ENCODE data around the gene LRP11.

GRCh38 chr6:149845549-149845948 is 18.6 kb downstream of the LRP11 start:
- TF ChIP-seq, protein P1, sequence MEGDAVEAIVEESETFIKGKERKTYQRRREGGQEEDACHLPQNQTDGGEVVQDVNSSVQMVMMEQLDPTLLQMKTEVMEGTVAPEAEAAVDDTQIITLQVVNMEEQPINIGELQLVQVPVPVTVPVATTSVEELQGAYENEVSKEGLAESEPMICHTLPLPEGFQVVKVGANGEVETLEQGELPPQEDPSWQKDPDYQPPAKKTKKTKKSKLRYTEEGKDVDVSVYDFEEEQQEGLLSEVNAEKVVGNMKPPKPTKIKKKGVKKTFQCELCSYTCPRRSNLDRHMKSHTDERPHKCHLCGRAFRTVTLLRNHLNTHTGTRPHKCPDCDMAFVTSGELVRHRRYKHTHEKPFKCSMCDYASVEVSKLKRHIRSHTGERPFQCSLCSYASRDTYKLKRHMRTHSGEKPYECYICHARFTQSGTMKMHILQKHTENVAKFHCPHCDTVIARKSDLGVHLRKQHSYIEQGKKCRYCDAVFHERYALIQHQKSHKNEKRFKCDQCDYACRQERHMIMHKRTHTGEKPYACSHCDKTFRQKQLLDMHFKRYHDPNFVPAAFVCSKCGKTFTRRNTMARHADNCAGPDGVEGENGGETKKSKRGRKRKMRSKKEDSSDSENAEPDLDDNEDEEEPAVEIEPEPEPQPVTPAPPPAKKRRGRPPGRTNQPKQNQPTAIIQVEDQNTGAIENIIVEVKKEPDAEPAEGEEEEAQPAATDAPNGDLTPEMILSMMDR (conservative IDR thresholded peaks at IDR 0.05 in 1 of 2, IDR thresholded peaks at IDR 0.05 in 1 of 2; ENCODE audit: low read depth in 1 of 2, low read length in 2 of 2) = no peak
- TF ChIP-seq EZH2 (IDR thresholded peaks at IDR 0.05; ENCODE audit: low read length, missing control alignments) = no peak

All from fibroblast of lung (primary cell).